Mucosa of descending colon (tissue), 3 donors: Measurements from ENCODE around the gene FERMT3. TPM values are rescaled to one million over a fixed set of nuclear protein-coding genes. Genes with fewer than 3 reads are reported as not detected.
A peak's percentile ranks its signal among the peaks of the same experiment; 100 is the strongest.

ENCODE experiments used
- ATAC-seq: fragments of 200-7000 bp; cut with Tn5 transposase; one replicate; pipeline ENCODE4 v1.9.1; 2020; ENCODE audit warnings: mild to moderate bottlenecking, moderate library complexity
- DNase-seq, 3 donors: peaks; one replicate each; pipeline ENCODE4 v3.0.0-alpha.2; 2020
- H3K36me3 ChIP-seq: fragments of 200-600 bp; one replicate; pipeline ENCODE4 v1.8.0; 2021; ENCODE audit warnings: low read depth, mild to moderate bottlenecking
- H3K4me1 ChIP-seq: fragments of 200-600 bp; one replicate; pipeline ENCODE4 v1.8.0; 2021; ENCODE audit warnings: low read depth, mild to moderate bottlenecking
- H3K4me3 ChIP-seq: fragments of 200-600 bp; one replicate; pipeline ENCODE4 v1.8.0; 2021; ENCODE audit warnings: mild to moderate bottlenecking
- H3K9me3 ChIP-seq: fragments of 200-600 bp; one replicate; pipeline ENCODE4 v1.8.0; 2021; ENCODE audit warnings: mild to moderate bottlenecking
- intact Hi-C, 2 donors: fragments of 100-400 bp; cut with DNase I in 1 of 2; cut with micrococcal nuclease in 1 of 2; formaldehyde crosslinking; loops; one replicate each; pipeline versions ENCODE4 v1.11.0 to v1.11.1; 2022; cut with DNase I, micrococcal nuclease
- total RNA-seq, 3 donors: library from RNA; stranded (reverse); fragmentation: NEBNext Ultra II Directional in 2 of 3; extraction: Animal tissue kit (Norgen Biotek cat#: 25700) in 2 of 3; gene quantifications; one replicate each; pipeline versions ENCODE4 v1.2.1 to v1.2.4, GENCODE V29; 2021 to 2023
- TF ChIP-seq, protein P1 (sequence below): fragments of 200-600 bp; IDR thresholded peaks from one replicate; pipeline ENCODE4 v1.8.0; 2022; ENCODE audit warnings: antibody characterized with exemption, mild to moderate bottlenecking
- donor health status: DM: no; HTN: no; CAD: no; lungs with moderate emphysema.
- donor health status: DM: no; HTN: no; CAD: no.
- donor health status: DM: no; HTN: yes; CAD: no.

Gene FERMT3
- total RNA-seq, 3 donors from 2014 or later, result 19.7 to 32.7 (median 26.4) TPM

DNA sequence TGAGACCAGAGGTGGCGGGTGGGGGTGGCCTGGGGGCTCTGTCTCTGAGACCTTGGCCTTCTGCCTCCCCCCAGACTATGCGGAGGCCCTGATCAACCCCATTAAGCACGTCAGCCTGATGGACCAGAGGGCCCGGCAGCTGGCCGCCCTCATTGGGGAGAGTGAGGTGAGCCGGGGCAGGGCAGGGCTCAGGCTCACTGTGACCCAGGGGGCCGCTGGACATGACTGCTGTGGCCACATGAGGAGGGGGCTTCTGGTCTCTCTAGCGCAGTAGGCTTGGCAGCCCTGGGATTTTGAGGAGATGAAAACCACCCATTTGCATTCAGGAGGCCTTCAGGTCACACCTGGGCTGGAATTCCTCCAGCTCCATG lies 57.4 kb downstream of the FERMT3 start:
- Histone ChIP-seq H3K9me3 (no peaks in the 10 kb centered on the region), H3K4me1 (peaks cover 10% of the 10 kb centered on the region), H3K36me3 (no peaks in the 10 kb centered on the region), H3K4me3 (no peak overlapping the region)
- ATAC-seq, result no peak
- intact Hi-C loops, result no loop called here
- TF ChIP-seq, protein P1, sequence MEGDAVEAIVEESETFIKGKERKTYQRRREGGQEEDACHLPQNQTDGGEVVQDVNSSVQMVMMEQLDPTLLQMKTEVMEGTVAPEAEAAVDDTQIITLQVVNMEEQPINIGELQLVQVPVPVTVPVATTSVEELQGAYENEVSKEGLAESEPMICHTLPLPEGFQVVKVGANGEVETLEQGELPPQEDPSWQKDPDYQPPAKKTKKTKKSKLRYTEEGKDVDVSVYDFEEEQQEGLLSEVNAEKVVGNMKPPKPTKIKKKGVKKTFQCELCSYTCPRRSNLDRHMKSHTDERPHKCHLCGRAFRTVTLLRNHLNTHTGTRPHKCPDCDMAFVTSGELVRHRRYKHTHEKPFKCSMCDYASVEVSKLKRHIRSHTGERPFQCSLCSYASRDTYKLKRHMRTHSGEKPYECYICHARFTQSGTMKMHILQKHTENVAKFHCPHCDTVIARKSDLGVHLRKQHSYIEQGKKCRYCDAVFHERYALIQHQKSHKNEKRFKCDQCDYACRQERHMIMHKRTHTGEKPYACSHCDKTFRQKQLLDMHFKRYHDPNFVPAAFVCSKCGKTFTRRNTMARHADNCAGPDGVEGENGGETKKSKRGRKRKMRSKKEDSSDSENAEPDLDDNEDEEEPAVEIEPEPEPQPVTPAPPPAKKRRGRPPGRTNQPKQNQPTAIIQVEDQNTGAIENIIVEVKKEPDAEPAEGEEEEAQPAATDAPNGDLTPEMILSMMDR, result no peak
- DNase-seq, result no peak

DNA sequence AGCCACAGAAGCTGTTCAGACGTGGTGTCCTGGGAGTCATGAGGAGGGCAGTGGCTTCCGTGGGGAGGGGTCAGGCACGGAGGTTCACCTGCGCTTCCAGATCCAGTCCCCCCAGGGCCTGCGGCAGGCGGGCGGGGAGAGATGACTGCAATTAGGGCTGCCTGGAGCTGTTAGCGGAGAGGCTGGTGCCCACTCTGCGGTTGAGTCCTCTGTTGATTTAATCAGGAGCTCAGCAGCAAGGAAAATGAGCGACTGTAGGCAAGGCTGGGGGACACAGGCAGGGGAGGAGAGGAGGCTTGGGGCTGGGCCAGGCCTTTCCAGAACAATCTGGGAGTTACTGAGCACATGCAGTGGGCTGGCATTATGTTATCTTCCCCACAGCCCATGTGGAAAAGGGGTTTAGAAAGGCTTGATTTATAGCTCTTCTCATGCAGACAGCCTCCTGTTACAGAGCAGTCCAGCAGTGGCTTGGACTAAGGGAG lies 57.9 kb downstream of the FERMT3 start:
- DNase-seq, result peak in 1 of 3 donors; percentile 49
- H3K9me3 ChIP-seq, result no peaks in the 10 kb centered on the region
- intact Hi-C loops, result no loop called here
- H3K36me3 ChIP-seq, result no peaks in the 10 kb centered on the region
- TF ChIP-seq, protein P1, result no peak
- no peak overlapping the region for H3K4me3 ChIP-seq
- ATAC-seq, result no peak
- H3K4me1 ChIP-seq, result peaks cover 11% of the 10 kb centered on the region

DNA sequence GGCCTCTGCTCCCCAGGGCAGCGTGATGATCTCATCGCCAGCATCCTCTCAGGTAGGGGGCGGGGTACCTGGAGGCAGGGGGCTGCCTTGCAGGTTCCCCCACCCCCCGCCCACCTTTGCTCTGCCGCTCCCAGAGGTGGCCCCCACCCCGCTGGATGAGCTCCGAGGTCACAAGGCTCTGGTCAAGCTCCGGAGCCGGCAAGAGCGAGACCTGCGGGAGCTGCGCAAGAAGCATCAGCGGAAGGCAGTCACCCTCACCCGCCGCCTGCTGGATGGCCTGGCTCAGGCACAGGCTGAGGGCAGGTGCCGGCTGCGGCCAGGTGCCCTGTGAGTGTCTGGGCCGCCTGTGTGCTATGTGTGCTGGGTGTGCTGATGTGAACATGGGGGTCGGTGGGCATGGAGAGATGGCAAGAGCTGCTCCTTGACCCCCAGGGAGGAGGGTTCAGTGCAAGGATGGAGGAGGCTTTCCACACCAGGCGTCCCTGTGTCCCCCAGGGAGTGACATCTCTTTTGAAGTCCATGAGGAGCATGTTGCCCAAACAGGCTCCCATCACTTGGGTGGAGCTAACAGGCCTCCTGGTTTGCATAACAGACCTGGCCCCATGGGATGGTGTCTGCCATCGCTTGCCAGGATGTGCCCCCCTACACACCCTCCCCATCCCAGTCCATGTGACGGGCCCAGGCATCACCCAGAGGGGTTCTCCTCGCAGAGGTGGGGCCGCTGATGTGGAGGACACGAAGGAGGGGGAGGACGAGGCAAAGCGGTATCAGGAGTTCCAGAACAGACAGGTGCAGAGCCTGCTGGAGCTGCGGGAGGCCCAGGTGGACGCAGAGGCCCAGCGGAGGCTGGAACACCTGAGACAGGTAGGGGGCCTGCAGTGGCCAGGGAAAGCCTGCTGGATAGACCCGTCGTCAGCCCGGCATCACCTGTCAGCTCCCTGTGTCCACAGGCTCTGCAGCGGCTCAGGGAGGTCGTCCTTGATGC lies 58.9 kb downstream of the FERMT3 start:
- Histone ChIP-seq H3K4me1 (peaks cover 11% of the 10 kb centered on the region), H3K4me3 (no peak overlapping the region), H3K36me3 (peaks cover 4% of the 10 kb centered on the region), H3K9me3 (no peaks in the 10 kb centered on the region)
- intact Hi-C loops, result no loop called here
- ATAC-seq (no peak), DNase-seq (peak in 1 of 3 donors; percentile 59)
- TF ChIP-seq, protein P1, result no peak

DNA sequence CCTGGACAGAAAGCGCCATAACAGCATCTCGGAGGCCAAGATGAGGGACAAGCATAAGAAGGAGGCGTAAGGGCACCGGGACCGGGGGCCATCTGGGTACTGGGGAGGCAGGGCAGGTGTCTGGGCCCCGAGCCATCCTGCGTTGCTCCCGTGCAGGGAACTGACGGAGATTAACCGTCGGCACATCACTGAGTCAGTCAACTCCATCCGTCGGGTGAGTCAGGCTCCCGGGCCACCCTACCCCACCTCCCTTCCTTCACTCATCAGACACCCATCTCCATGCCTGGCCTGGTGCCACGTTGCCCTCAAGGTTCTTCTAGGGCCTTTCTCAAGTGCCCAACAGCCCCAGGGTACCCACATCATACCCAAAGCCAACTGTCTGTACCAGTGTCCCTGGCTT lies 59.8 kb downstream of the FERMT3 start:
- intact Hi-C loops, result no loop called here
- Histone ChIP-seq H3K36me3 (peaks cover 4% of the 10 kb centered on the region), H3K9me3 (no peaks in the 10 kb centered on the region), H3K4me3 (no peak overlapping the region), H3K4me1 (peaks cover 11% of the 10 kb centered on the region)
- TF ChIP-seq, protein P1, result no peak
- ATAC-seq (no peak), DNase-seq (peak in 1 of 3 donors; percentile 55)

DNA sequence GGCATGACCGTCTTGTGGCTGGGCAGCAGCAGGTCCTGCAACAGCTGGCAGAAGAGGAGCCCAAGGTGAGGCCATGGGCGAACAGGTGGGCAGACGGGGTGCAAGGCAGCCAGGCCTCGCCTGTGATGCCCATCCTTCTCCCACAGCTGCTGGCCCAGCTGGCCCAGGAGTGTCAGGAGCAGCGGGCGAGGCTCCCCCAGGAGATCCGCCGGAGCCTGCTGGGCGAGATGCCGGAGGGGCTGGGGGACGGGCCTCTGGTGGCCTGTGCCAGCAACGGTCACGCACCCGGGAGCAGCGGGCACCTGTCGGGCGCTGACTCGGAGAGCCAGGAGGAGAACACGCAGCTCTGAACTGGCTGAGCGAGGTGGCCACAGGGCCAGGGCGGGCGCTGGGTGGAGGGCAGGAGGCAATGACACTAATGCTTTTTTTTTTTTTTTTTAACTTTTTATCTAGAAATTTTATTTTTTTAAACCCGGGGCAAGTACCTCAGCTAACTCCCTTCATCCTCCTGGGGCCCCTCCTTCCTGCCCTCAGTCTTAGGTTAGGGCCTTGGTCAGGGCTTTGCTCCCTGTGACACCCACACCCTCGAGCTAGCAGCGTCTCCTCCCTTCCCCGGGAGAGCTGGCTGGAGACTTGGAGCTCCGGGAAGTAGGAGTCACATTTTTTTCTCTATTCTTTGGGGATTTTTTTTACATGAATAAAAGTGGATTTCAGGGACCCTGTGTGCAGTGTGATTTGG lies 60.9 kb downstream of the FERMT3 start:
- Histone ChIP-seq H3K4me1 (peaks cover 18% of the 10 kb centered on the region), H3K4me3 (no peak overlapping the region), H3K9me3 (no peaks in the 10 kb centered on the region), H3K36me3 (peaks cover 4% of the 10 kb centered on the region)
- no peak for DNase-seq
- intact Hi-C loops, result no loop called here
- TF ChIP-seq, protein P1, result no peak
- ATAC-seq, result no peak
